HG02943 (cell line): ENCODE measurements around the gene G0S2.
A peak's percentile ranks its signal among the peaks of the same experiment; 100 is the strongest.

ENCODE experiments used
- ATAC-seq: cut with Tn5 transposase; IDR thresholded peaks from one replicate; pipeline ENCODE4 v1.9.1; 2021; ENCODE audit warnings: mild to moderate bottlenecking, low read depth, moderate library complexity; ENCODE audit not compliant: unreplicated experiment

G0S2 gene

GRCh38 chr1:209648346-209648745 is 26.9 kb upstream of the G0S2 start:
- ATAC-seq = no peak

GRCh38 chr1:209648931-209649776 is 26.1 kb upstream of the G0S2 start:
- ATAC-seq = no peak

- no peak for ATAC-seq
Observed at GRCh38 chr1:209650454-209650853, 24.8 kb upstream of the G0S2 start.

GRCh38 chr1:209651138-209651587 is 24.0 kb upstream of the G0S2 start:
- ATAC-seq = peak; percentile 74

- no peak for ATAC-seq
Observed at GRCh38 chr1:209652121-209652735, 23.0 kb upstream of the G0S2 start, which contains the start of gene LAMB3. Gene LAMB3 (minus strand): TSS chr1:209652425. CDS start chr1:209650944, 1,481 bp downstream.

- no peak for ATAC-seq
Observed at GRCh38 chr1:209652873-209653401, 22.3 kb upstream of the G0S2 start.

GRCh38 chr1:209653915-209654351 is 21.3 kb upstream of the G0S2 start:
- peak; percentile 42 for ATAC-seq

GRCh38 chr1:209655411-209656231 is 19.6 kb upstream of the G0S2 start:
- ATAC-seq = no peak

- ATAC-seq = no peak
Observed at GRCh38 chr1:209657140-209657879, 17.9 kb upstream of the G0S2 start.

GRCh38 chr1:209657918-209658317 is 17.3 kb upstream of the G0S2 start:
- ATAC-seq = no peak

GRCh38 chr1:209659909-209660308 is 15.3 kb upstream of the G0S2 start:
- ATAC-seq = peak; percentile 60

GRCh38 chr1:209661071-209661470 is 14.1 kb upstream of the G0S2 start:
- ATAC-seq = no peak

- no peak for ATAC-seq
Observed at GRCh38 chr1:209662879-209663327, 12.3 kb upstream of the G0S2 start.

GRCh38 chr1:209667103-209667502 is 8.1 kb upstream of the G0S2 start:
- ATAC-seq = no peak

- ATAC-seq = no peak
Observed at GRCh38 chr1:209667708-209668107, 7.5 kb upstream of the G0S2 start.

- no peak for ATAC-seq
Observed at GRCh38 chr1:209670441-209671082, 4.7 kb upstream of the G0S2 start.

GRCh38 chr1:209672705-209673630 is 2.2 kb upstream of the G0S2 start:
- peak; percentile 86 for ATAC-seq
